ENCODE results near the gene TBC1D22A. TPM values are rescaled to one million over a fixed set of nuclear protein-coding genes. Genes with fewer than 3 reads are reported as not detected.

Gene TBC1D22A
- total RNA-seq, 1 experiment from 2014 or later = 12.2 TPM

DNA sequence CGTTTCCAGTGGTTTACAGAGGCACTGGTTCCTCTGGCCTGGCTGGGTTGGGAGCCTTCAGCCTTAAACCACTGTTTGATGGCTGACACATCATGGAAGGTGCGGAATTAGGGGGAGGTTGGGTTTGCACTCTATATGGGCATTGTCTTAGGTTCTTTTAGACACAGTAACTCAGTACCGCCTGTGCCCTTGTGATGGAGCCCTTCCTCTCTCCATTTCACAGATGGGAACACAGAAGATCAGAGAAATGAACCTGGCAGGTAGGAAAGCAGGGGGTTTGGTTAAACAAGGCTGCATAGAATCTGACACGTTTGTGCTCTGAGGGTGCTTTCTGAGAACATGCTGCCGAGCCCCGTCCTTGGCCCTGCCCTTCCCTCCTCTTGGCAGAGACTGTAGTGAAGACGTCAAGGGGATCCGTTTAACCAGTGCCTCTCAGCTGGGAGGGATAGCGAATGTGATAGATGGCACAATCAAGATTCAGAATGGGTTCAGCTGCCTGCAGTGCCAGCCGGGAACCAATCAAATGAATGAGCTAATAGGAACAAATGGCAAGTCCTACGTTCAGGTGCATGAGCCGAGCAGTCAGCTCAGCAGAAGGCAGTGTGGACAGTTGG is 228.6 kb downstream of the TBC1D22A start:
- DNase-seq (ENCODE audit: low read depth) = no peak

DNA sequence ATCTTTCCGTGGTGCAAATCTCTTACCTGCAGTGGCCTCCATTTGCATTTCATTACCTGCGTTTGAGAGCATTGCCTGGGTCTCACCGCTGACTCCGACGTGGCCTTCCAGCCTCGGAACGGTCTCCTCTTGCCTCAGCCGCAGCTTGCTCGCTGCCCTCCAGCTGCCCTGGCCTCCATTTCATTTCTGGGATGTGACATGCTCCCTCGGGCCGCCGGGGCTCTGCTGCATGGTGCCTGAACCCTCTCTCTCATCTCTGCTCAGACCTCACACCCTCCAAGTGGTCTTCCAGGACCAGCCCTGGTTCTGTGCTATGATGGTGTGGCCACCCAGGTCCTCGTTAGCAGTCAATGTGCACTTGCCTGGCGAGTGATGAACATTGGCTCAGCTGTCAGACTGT is 229.2 kb downstream of the TBC1D22A start:
- no peak for DNase-seq (ENCODE audit: low read depth)

DNA sequence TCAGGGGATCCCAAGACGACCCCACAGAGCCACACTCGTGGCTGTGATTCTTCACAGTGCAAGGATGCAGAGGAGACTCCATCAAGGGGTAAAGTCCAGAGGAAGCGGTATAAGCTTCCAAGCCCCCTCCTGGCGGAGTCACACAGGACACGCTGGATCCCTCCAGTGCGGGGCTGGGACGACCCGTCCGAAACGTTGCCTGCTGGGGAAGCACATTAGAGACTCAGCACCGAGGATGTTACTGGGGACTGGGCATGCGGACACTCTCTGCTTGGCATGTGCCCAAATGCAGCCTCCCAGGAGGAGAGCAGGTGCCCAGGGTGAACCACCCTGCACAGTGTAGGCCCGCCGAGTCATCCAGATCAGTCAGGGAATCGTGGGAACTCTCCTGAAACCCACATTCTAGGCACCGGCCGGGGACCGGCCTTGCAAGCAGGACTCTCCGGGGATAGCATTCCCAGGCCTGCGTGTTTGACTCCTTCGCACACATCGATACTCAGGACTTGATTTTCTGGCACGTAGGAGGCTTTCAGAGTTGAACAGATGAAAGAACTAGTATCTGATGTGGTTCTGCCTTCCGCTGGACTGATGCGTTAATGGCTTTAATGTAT is 229.8 kb downstream of the TBC1D22A start:
- DNase-seq (ENCODE audit: low read depth) = no peak

DNA sequence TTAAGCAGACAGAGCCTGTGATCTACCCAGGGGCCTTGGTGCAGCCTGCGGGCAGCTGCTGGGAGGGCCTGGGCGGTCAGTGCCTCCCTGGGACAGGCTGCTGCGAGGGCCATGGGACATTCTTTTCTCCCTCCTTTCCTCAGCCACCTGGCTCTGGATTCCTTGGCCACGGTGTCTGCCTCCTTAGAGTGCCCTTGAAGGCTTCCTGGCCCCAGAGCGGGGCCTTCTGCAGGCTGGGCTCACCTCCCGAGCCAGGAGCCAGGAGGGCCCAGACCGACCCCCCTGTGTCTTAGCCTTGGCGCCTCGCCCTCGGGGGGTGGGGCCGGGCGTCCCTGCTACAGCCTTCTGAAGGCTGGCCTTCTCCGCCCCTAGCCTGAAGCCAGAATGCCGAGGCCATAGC is 231.2 kb downstream of the TBC1D22A start:
- DNase-seq (ENCODE audit: low read depth) = no peak

DNA sequence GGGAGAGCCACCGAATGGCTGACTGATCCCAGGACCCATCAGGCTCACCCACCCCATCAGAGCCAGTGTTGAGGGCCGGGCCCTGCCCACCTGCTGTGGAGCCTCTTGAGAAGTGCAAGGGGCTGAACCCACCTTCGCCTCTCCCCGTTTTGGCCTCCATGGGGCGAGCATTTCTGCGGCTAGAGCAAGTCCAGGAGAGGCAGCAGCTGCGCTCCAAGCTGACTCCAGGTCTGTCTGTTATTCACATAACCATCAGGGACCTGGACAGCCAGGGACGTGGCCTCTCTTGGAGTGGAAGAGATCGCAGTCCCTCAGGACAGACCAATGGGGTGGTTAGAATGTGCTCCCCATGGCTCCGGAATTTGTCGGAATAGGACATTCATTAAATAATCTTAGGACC is 231.8 kb downstream of the TBC1D22A start:
- no peak for DNase-seq (ENCODE audit: low read depth)

DNA sequence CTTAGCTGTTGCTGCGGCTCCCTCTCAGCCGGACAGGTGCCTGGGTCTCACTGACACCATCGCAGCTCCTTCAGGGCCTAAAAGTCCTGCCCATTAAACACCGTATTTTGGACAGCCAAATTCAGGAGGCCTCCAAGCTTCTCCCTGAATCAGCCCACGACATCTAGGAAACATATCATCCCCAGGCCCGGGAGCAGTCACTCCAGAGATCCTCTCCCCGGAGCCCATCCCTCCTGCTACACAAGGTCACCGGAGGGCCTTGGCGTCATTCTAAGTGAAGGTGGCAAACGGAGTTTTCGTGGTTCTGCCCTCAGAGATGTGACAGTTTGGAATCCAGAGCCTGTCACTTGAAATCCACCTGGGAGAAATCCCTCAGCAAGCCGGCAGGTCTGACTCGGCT is 232.5 kb downstream of the TBC1D22A start:
- DNase-seq (ENCODE audit: low read depth) = no peak

DNA sequence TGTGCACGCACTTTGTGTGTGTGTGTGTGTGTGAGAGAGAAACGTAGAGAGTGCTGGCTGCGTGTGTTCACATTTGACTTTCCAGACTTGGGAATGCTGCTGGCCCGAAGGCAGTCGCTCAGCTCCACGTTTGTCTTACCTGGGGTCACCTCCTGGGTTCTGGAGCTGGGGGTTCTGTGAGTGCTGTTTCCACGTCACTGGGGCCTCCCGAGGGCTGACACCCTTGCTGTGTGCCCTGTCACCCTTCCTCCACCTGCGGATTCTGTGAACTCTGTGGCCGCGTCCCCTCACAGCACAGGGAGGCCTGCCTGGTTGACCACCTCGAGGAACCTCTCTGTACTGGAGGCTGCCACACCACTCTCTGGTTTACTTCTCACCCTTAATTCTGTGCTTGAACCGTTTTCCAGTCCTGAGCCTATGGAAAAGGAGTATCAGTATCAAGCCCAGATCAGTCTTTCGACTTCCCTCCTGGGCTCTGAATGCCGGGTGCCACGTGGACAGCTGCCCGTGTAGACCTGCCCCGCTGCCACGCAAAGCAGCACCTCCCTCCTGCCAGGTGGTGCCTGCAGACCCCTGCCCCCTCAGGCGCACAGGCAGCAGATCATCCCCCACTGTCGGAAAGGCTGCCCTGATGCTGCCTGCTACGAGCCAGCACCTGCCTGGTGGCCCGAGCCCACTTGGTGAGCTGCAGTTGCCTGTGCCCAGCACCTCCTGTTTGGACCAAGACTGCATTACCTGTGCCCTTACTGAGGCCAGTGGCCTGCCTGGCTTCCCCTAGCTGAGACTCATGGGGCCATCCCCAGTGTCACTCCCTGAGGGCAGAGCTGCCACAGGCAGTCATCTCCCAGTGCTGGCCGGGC is 233.3 kb downstream of the TBC1D22A start:
- DNase-seq (ENCODE audit: low read depth) = no peak

DNA sequence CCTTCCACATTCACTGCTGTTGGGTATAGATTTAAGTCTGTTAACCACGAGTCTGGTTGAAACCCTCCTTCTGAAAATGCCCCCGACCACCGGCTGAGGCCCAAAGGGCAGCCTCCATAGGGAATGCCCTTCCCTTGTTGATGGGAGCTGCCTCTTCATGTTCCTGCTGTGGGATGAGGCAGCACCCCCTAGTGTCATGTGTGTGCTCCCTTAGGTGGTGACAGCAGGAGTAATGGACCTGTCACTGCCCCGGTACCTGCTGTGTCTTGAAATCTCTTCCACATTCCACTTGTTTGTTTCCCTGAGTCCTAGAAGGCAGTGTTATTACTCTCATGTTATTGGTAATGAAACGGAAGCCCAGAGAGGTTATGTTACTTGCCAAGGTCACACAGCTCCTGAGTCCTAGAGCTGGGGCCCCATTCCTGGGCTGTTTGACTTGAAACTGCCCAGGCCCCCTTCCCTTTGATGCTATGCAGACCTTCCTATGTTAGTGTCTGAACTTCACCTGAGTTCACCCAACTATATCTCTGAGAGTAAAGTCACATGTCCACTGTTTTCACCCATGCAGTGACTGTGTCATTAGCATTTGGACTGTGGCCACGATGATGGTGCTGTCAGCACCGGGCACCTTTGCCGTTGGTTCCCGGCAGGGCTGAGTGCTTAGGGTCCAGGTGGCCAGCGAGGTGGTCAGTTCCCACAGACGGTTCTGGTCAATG is 234.3 kb downstream of the TBC1D22A start:
- DNase-seq (ENCODE audit: low read depth) = no peak

DNA sequence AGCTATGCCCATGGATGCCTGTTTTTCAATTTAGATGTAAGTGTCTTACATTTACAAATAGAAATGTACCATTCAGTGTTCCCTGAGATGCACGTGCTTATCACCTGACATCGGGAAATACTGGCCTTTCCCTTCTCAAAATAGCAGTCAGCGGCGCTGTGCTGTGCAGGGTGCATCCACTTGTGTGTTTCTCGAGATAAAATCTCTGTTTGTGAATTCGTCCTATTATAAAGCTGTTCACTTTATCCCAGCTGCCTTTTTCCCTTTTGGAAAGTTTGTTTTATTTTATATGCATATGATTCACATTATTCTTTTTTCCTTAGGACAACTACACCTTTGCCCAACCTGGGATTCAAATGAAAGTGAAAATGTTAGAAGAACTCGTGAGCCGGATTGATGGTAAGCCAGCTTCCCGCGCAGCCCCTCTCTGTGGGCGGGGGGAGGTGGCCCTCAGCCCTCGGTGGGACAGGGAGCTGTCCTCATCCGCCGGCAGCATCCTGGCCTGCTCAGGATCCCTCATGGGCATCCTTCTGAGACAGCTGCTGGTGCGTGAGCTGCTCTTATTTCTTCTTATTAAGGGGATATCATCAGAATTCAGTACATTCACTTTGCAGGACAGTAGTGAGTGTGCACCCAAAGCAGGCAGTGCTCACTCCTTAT is 235.0 kb downstream of the TBC1D22A start:
- DNase-seq (ENCODE audit: low read depth) = no peak

DNA sequence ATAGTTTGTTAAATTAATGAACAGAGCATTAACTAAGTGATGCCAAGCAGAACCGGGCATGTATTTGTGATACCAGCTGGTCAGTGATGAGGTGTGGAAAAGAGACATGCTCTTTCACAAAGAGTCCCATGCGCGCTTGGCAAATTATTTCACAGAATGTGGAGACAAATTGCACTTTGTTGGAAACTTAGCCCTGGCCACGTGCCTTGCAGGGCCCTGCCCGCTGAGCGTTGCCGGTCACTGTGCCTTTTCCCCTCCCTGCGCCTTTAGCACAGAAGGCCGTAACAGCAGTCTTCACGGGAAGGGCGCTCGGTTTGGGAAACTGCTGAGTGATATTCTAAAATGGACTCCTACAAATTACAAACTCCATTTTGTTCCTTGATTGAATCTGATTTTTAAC is 235.9 kb downstream of the TBC1D22A start:
- no peak for DNase-seq (ENCODE audit: low read depth)

DNA sequence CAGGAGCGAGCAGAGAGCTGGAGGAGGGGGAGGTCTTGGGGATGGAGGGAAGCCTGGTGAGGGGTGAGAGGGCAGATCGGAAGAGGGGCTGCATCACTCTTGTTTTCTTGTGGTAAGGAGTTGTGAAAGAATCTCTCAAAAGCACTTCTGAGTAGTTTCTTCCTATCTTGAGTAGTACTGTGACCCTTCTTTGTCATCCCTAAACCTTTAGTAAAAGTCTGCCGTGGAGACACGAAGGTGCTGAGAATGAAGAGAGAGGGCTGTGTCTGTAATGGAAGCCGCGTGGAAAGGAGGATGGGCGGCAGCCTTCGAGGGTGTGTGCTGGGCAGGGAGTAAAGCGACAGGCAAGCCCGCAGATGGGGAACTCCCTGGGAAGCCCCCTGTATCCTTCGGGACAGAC is 237.8 kb downstream of the TBC1D22A start:
- no peak for DNase-seq (ENCODE audit: low read depth)

DNA sequence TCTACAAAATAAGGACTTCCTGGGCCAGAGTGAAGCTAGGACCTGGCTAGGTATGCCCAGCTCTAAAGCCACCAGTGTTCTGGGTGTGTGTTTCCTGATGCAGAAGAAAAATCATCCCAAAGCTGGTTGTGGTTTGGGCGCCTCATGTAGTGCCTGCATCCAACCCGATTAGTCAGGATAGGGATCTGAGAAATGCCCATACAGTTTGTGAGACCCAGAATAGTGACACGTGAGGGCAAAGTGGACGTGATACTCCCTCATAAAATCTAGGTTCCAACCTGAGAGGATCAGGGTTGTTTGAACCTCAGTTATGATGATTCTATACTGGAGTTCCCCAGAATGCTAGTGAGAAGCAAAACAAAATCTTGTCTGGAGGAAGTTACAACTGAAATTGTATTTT is 238.4 kb downstream of the TBC1D22A start:
- no peak for DNase-seq (ENCODE audit: low read depth)

DNA sequence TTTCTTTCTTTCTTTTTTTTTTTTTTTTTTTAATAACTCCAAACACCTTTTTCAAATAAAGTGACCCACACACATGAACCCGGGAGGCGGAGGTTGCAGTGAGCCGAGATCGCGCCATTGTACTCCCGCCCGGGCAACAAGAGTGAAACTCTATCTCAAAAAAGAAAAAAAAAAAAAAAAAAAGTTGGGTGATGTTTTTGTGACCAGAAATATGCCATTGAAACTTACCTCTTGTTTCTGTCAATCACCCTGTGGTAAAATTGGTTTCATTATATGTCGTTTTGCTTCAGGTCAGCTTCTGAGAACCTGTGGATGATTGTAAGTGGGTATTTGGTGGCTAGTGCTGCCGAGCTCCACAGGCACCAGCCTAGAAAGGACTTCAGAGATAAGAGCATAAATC is 238.8 kb downstream of the TBC1D22A start:
- no peak for DNase-seq (ENCODE audit: low read depth)

DNA sequence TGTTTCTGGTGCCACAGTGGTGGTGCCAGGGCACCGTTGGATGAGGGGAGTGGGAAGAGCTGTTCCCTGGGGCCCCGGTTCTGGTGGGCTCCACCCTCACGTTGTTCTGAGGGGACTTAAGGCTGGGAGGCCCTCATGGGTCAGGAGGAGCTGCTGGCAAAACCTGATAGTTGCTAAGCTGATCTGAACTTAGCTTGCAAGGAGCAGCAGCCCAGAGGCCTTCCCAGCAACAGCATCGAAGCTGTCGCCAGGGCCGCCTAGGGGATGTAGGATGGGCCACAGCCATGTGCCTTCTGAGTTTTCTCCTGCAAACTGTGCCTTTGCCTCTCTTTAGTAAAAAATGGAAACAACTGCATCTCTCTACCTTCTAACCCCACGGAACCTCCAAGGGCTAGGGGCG is 240.2 kb downstream of the TBC1D22A start:
- no peak for DNase-seq (ENCODE audit: low read depth)

DNA sequence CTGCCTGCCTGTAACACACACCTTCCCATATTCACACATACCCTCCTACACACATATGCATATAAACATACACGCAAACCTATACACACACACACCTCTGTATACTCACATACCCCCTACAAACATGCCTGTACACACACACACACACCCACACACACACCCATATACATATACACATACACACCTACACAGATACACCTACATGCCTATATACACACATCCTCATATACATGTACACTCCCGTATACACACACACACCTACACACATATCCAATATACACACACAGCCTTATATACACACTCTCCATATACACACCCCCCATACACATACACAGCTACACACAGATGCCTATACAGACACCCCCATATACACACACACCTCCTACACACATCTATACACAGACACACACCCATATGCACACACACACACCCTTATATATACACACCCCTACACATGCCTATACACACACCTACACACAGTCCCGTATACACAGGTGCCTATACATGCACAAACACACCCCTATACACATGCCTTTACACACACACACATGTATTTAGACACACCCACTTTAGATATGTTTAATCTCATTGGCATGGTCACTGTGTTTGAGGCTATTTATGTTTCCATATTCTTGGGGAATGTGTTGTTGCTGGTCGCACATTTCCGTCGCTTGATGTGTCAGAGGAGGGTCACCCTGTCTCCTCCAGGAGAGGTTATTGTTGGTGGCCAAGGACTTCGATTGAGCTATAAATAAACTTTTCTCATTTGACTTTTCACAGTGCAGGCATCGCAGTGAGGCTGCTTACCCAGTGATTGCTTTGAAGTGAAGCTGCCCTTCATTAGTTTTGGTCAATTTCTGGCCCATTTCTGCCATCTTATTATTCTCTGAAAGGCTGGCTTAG is 243.3 kb downstream of the TBC1D22A start:
- DNase-seq (ENCODE audit: low read depth) = no peak

DNA sequence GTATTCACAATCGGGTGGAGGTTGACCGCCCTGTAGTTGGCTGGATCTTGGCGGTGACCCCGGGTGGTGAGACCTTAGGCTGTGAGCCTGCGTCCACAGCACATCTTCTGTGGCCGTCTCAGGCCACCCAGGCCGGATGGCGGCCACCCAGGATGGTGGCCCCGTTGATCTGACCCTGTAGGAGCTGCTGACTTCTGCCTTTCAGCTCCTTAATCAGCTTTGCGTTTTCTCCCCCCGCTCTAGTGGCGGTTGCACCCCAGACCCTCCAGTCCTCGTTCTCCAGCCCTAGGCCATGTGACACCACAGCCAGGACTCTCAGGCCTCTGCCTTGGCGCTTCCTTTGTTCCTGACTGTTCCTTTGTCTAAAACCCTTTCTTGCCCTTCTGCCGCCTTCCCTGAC is 244.0 kb downstream of the TBC1D22A start:
- DNase-seq (ENCODE audit: low read depth) = no peak

DNA sequence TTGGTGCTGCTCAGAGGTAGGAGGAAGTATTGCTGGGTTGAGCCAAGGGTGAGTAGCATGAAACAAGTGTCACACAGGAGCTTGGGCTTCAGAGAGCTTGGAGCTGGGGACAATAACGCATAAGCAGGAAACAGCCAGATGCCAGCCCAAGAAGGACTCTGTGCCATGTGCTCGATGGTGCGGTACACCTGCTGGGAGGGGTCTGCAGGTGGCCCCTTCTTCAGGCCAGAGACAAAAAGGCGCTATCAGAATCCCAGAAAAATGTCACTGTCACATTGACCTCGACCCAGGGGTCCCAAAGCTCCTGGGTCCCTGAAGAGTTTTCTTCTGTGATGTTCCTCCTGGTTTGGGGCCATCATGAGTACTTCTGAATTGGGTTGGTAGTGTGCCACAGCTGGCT is 244.4 kb downstream of the TBC1D22A start:
- no peak for DNase-seq (ENCODE audit: low read depth)

DNA sequence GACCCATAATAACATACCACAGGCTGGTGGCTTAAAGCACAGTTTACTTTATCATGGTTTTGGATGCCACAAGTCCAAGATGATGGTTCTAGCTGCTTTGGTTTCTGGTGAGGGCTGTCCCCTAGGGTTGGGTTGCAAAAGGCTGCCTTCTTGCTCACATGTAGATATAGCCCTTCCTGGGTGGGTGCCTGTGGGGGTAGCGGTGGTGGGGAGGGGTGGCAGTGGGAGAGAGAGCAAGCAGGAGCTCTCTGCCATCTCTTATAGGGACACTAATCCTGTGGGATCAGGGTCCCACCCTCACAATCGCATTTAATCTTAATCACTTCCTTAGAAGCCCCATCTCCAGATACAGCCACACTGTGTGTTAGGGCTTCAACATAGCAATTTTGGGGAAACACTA is 245.0 kb downstream of the TBC1D22A start:
- DNase-seq (ENCODE audit: low read depth) = no peak

DNA sequence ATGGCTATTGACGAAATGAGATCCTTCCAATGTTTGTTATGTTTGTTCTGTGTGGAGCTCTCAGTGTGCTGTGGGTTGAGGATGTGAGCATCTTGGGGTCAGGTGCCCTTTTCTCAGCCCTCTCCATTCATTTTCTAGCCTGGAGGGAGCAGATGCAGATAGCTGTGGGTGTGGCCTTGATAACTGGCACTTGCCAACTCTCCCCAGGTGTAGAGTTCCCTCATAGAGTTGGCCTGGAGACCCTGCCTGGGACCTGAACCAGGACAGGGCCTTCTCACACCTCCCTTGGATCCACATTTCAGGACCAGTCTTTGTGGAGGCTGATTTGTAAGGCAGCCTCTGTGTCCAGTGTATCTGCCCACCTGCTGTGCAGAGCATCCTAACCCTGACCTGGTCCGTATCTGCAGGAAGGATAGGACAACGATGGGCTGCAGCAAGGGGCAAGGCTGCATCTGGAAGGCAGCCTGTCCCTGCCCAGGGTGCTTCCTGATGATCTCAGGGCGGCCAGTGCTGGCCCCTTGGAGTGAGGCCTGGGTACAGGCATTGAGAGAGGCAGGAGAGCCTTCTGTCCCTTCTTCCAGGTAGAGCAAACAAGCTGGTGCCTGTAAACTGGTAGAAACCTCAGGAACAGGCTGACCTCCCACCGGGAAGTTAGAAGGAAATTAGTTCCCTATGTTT is 245.9 kb downstream of the TBC1D22A start:
- DNase-seq (ENCODE audit: low read depth) = no peak
